A549 (cell line): ENCODE measurements around the gene PTGR3.

Experiments
- CEBPB ChIP-seq, 2 experiments: fragments of >200 bp in 1 of 2; sonication (Bioruptor Twin) in 1 of 2; formaldehyde crosslinking in 1 of 2; IDR thresholded peaks; 2 replicates each; pipeline ENCODE4 v1.6.1; 2012 to 2016
- CTCF ChIP-seq: fragments of >200 bp; sonication (Bioruptor Twin); formaldehyde crosslinking; IDR thresholded peaks from 3 replicates; pipeline ENCODE4 v1.5.1; 2016
- ELK1 ChIP-seq: fragments of 150-350 bp; IDR thresholded peaks from 2 replicates; pipeline ENCODE4 v1.6.1; 2014; ENCODE audit warnings: low read depth, mild to moderate bottlenecking, low read length
- EP300 ChIP-seq, 2 experiments: fragments of >200 bp; sonication (Bioruptor Twin); formaldehyde crosslinking; IDR thresholded peaks; 2 replicates in 1 of 2; 3 replicates in 1 of 2; pipeline ENCODE4 v1.6.1; 2016 to 2017
- ESRRA ChIP-seq: fragments of 150-350 bp; IDR thresholded peaks from 2 replicates; pipeline ENCODE4 v1.6.1; 2014; ENCODE audit warnings: mild to moderate bottlenecking, low read length, borderline replicate concordance
- HOXB13 ChIP-seq: fragments of 250-450 bp; sonication (Bioruptor Pico); IDR thresholded peaks from 2 replicates; pipeline ENCODE4 v1.5.0; 2020; ENCODE audit warnings: low read depth, mild to moderate bottlenecking, moderate library complexity
- MAFK ChIP-seq: fragments of 450-650 bp; IDR thresholded peaks from 2 replicates; pipeline ENCODE4 v1.6.1; 2014; ENCODE audit not compliant: partially characterized antibody
- MAX ChIP-seq: IDR thresholded peaks from 2 replicates; pipeline ENCODE4 v1.6.1; 2012
- POLR2A ChIP-seq: IDR thresholded peaks from 2 replicates; pipeline ENCODE4 v1.6.1; 2012; ENCODE audit warnings: mild to moderate bottlenecking, low read length
- POLR2AphosphoS2 ChIP-seq: conservative IDR thresholded peaks from 2 replicates; pipeline ENCODE4 v1.6.1; 2012; ENCODE audit warnings: low read length, improper control_type of control experiment, inconsistent platforms
- RAD21 ChIP-seq, 2 experiments: fragments of >200 bp in 1 of 2; sonication (Bioruptor Twin) in 1 of 2; formaldehyde crosslinking in 1 of 2; IDR thresholded peaks in 1 of 2; conservative IDR thresholded peaks in 1 of 2; 2 replicates in 1 of 2; 3 replicates in 1 of 2; pipeline ENCODE4 v1.6.1; 2012 to 2018; ENCODE audit warnings: inconsistent platforms in 1 of 2
- RFX5 ChIP-seq: fragments of 450-650 bp; IDR thresholded peaks from 2 replicates; pipeline ENCODE4 v1.7.1; 2014; ENCODE audit warnings: antibody characterized with exemption, mild to moderate bottlenecking, moderate library complexity
- SREBF2 ChIP-seq: fragments of 450-650 bp; IDR thresholded peaks from 2 replicates; pipeline ENCODE4 v1.6.1; 2014; ENCODE audit warnings: mild to moderate bottlenecking, moderate library complexity
- TF ChIP-seq, protein P1 (sequence below): fragments of >200 bp; sonication (Bioruptor Twin); formaldehyde crosslinking; IDR thresholded peaks from 2 replicates; pipeline ENCODE4 v1.6.1; 2016

DNA sequence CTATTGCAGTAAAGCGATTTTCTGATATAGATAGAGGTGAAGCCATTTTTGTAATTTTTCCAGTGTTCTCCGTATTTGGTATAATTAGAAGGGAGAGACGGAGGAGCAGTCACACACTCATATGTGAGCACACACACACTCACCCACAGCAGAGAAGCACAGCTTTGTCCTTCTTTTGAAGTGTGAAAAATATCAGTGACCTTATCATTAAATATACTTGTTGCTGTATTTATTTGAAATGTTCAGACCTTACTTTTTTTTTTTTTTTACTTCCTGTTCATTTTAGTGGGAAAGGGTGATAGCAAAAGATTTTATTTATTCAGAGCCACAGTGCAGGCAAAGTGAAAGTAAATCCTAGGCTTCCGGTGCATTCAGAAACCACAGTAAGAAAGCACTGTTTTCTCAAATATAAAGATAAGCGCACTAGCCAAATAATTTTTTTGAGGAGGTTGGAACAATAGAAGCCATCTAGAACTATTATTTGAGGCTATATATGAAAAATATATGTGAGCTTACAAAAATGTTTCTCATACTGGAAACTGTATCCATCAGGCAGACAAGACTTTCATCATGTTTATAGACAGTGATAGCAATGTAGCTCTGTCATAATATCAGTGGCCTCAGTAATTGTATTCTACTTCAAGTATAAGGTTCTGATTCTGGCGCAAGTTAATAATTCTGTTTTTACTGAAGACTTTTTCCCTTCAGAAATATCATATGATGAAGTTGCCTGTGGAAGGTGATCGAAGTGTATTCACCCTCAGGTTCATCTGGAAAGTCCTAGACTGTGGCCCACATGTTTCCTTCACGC, 38.9 kb upstream of the PTGR3 start:
- TF ChIP-seq RFX5 (no peak), CTCF (no peak), SREBF2 (no peak), CEBPB (IDR thresholded peaks at IDR 0.05) (no peak), POLR2A (no peak), ESRRA (no peak), POLR2AphosphoS2 (no peak), RAD21 (conservative IDR thresholded peaks at IDR 0.05 in 1 of 2, IDR thresholded peaks at IDR 0.05 in 1 of 2) (no peak), HOXB13 (no peak), MAX (no peak), MAFK (no peak), EP300 (IDR thresholded peaks at IDR 0.05) (no peak), ELK1 (no peak)
- TF ChIP-seq, protein P1, sequence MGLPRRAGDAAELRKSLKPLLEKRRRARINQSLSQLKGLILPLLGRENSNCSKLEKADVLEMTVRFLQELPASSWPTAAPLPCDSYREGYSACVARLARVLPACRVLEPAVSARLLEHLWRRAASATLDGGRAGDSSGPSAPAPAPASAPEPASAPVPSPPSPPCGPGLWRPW = no peak
